Right ventricle myocardium inferior (tissue), 1 donor: ENCODE data around the gene PTPN6. TPM values are rescaled to one million over a fixed set of nuclear protein-coding genes. Genes with fewer than 3 reads are reported as not detected.
A peak's percentile ranks its signal among the peaks of the same experiment; 100 is the strongest.

Source experiments
- microRNA-seq: library from miRNA; unstranded; fragments of <30 nt; microRNA quantifications from one replicate; pipeline ENCODE4 v1.2.0, GENCODE V29; 2020
- total RNA-seq: library from RNA; stranded (reverse); fragmentation: NEBNext Ultra II Directional; extraction: Animal tissue kit (Norgen Biotek cat#: 25700); gene quantifications from one replicate; pipeline ENCODE4 v1.2.1, GENCODE V29; 2021
- donor health status: DM: no; HTN: yes; CAD: no; lungs with severe emphysema.

Gene PTPN6
- total RNA-seq, 1 donor from 2014 or later = 9.1 TPM

Small RNA genes lying within 50 kb of the gene (microRNA-seq; reads per million reads assigned to microRNA genes)
- 3.6 reads per million, percentile 4 among the genes with 10 or more reads in this experiment for gene MIR141
- gene MIR200C = 35.0 reads per million, percentile 40 among the genes with 10 or more reads in this experiment

Other genes starting within 250 kb of the PTPN6 start
- gene COPS7A, start 227.3 kb upstream of the PTPN6 start, total RNA-seq = 83.1 TPM
- 156 TPM for gene MLF2, start 198.2 kb upstream of the PTPN6 start, total RNA-seq
- 152 TPM for gene PTMS, start 185.0 kb upstream of the PTPN6 start, total RNA-seq
- 0.24 TPM for gene LAG3, start 178.8 kb upstream of the PTPN6 start, total RNA-seq
- gene CD4, start 161.8 kb upstream of the PTPN6 start, total RNA-seq = 13.4 TPM
- gene GPR162, start 129.5 kb upstream of the PTPN6 start, total RNA-seq = 7.8 TPM
- gene P3H3, start 122.9 kb upstream of the PTPN6 start, total RNA-seq = 10.3 TPM
- gene GNB3, start 110.4 kb upstream of the PTPN6 start, total RNA-seq = 4.0 TPM
- gene CDCA3, start 100.1 kb upstream of the PTPN6 start, total RNA-seq = 1.2 TPM
- gene USP5, start 99.2 kb upstream of the PTPN6 start, total RNA-seq = 62.0 TPM
- 832 TPM for gene TPI1, start 83.8 kb upstream of the PTPN6 start, total RNA-seq
- 3.0 TPM for gene SPSB2, start 78.1 kb upstream of the PTPN6 start, total RNA-seq
- 9.4 TPM for gene LRRC23, start 46.5 kb upstream of the PTPN6 start, total RNA-seq
- 10.2 TPM for gene ENO2, start 36.8 kb upstream of the PTPN6 start, total RNA-seq
- gene ATN1, start 23.4 kb upstream of the PTPN6 start, total RNA-seq = 78.9 TPM
- gene RNU7-1, start 7.5 kb upstream of the PTPN6 start, total RNA-seq = not detected
- 250 TPM for gene C12orf57, start 7.3 kb upstream of the PTPN6 start, total RNA-seq
- 149 TPM for gene PHB2, start 19.3 kb downstream of the PTPN6 start, total RNA-seq
- 42.9 TPM for gene EMG1, start 19.6 kb downstream of the PTPN6 start, total RNA-seq
- gene LPCAT3, start 67.1 kb downstream of the PTPN6 start, total RNA-seq = 54.7 TPM
- 153 TPM for gene C1S, start 109.4 kb downstream of the PTPN6 start, total RNA-seq
- gene C1R, start 141.1 kb downstream of the PTPN6 start, total RNA-seq = 227 TPM
- gene C1RL, start 157.9 kb downstream of the PTPN6 start, total RNA-seq = 14.4 TPM
- 0.54 TPM for gene RBP5, start 177.5 kb downstream of the PTPN6 start, total RNA-seq
- 5.7 TPM for gene CLSTN3, start 179.0 kb downstream of the PTPN6 start, total RNA-seq
- gene PEX5, start 238.3 kb downstream of the PTPN6 start, total RNA-seq = 30.9 TPM